Hepatocyte (in vitro differentiated cells): ENCODE results near the gene SLC6A7. TPM values are rescaled to one million over a fixed set of nuclear protein-coding genes. Genes with fewer than 3 reads are reported as not detected.

Source experiments
- DNase-seq: peaks from one replicate; pipeline ENCODE4 v3.0.0-alpha.2; 2016; ENCODE audit warnings: low spot score
- H2AFZ ChIP-seq: fragments of 200-600 bp; sonication (generic); 2 replicates; pipeline ENCODE4 v1.6.0; 2016; ENCODE audit warnings: antibody characterized with exemption, mild to moderate bottlenecking
- H3K27ac ChIP-seq: fragments of 200-600 bp; sonication (generic); 2 replicates; pipeline ENCODE4 v1.5.1; 2016; ENCODE audit warnings: mild to moderate bottlenecking
- H3K27me3 ChIP-seq: fragments of 200-600 bp; sonication (generic); 2 replicates; pipeline ENCODE4 v1.6.1; 2016
- H3K36me3 ChIP-seq: fragments of 200-600 bp; sonication (generic); replicated peaks from 2 replicates; pipeline ENCODE4 v1.5.1; 2016; ENCODE audit warnings: low read depth; ENCODE audit not compliant: insufficient read depth
- H3K4me1 ChIP-seq: fragments of 200-600 bp; sonication (generic); 2 replicates; pipeline ENCODE4 v1.5.1; 2016; ENCODE audit warnings: mild to moderate bottlenecking, moderate library complexity; ENCODE audit not compliant: insufficient read depth
- H3K4me2 ChIP-seq: fragments of 200-600 bp; sonication (generic); 2 replicates; pipeline ENCODE4 v1.6.0; 2016
- H3K4me3 ChIP-seq: fragments of 200-600 bp; sonication (generic); 2 replicates; pipeline ENCODE4 v1.5.1; 2016; ENCODE audit warnings: mild to moderate bottlenecking
- H3K79me2 ChIP-seq: fragments of 200-600 bp; sonication (generic); 2 replicates; pipeline ENCODE4 v1.6.0; 2017; ENCODE audit warnings: mild to moderate bottlenecking
- H3K9me2 ChIP-seq: fragments of 200-600 bp; sonication (generic); replicated peaks from 2 replicates; pipeline ENCODE4 v1.6.0; 2017; ENCODE audit warnings: mild to moderate bottlenecking; ENCODE audit not compliant: insufficient read depth
- H3K9me3 ChIP-seq: fragments of 200-600 bp; sonication (generic); 2 replicates; pipeline ENCODE4 v1.5.1; 2016; ENCODE audit warnings: low read depth, mild to moderate bottlenecking
- H4K20me1 ChIP-seq: fragments of 200-600 bp; sonication (generic); 2 replicates; pipeline ENCODE4 v1.6.0; 2016; ENCODE audit warnings: mild to moderate bottlenecking; ENCODE audit not compliant: insufficient read depth, poor library complexity, severe bottlenecking
- CTCF ChIP-seq: fragments of 200-600 bp; sonication (generic); IDR thresholded peaks from 2 replicates; pipeline ENCODE4 v1.5.1; 2016; ENCODE audit warnings: antibody characterized with exemption, mild to moderate bottlenecking; ENCODE audit not compliant: poor library complexity
- EZH2 ChIP-seq: fragments of 200-600 bp; sonication (generic); IDR thresholded peaks from 2 replicates; pipeline ENCODE4 v1.6.1; 2016; ENCODE audit warnings: antibody characterized with exemption, mild to moderate bottlenecking, borderline replicate concordance
- EZH2phosphoT487 ChIP-seq: fragments of 200-600 bp; sonication (generic); IDR thresholded peaks from one replicate; pipeline ENCODE4 v1.6.1; 2018; ENCODE audit warnings: antibody characterized with exemption, mild to moderate bottlenecking, low read depth, moderate library complexity; ENCODE audit not compliant: unreplicated experiment, severe bottlenecking
- WGBS: methylation state at CpG from one replicate; pipeline ENCODE4 v1.1.6; 2016; ENCODE audit warnings: low lambda C conversion rate; ENCODE audit errors: missing lambda C conversion rate; 5-methylcytosine and 5-hydroxymethylcytosine counted together
- polyA plus RNA-seq: library from polyadenylated mRNA; unstranded; fragments of >200 nt; fragmentation: Nextera tagmentation; extraction: Ambion mirVana; gene quantifications from 2 replicates; pipeline ENCODE4 v1.2.1, GENCODE V29; 2016
- total RNA-seq: library from RNA; depleted of rRNA; stranded (reverse); fragments of >200 nt; gene quantifications from 2 replicates; pipeline ENCODE4 v1.2.3, GENCODE V29; 2014

SLC6A7 gene
- total and polyA plus RNA-seq, 2 experiments from 2014 or later: 0.39 to 1.1 TPM

- Histone ChIP-seq H2AFZ (no peak overlapping the region), H3K4me1 (no peaks in the 10 kb centered on the region), H3K4me3 (no peak overlapping the region), H3K27ac (no peak overlapping the region), H3K36me3 (no peaks in the 10 kb centered on the region), H3K4me2 (no peak overlapping the region), H3K27me3 (peaks cover 8% of the 10 kb centered on the region), H4K20me1 (no peaks in the 10 kb centered on the region), H3K9me3 (no peaks in the 10 kb centered on the region), H3K79me2 (no peaks in the 10 kb centered on the region), H3K9me2 (no peaks in the 10 kb centered on the region)
- DNase-seq: no peak
- 75% methylated on average over 5 of the region's 5 CpGs for WGBS
- TF ChIP-seq CTCF (no peak), EZH2phosphoT487 (no peak), EZH2 (no peak)
These were observed 6.7 kb downstream of the SLC6A7 start for GRCh38 chr5:150196514-150196913.

GRCh38 chr5:150196986-150197385, 7.1 kb downstream of the SLC6A7 start:
- H3K79me2 ChIP-seq: no peaks in the 10 kb centered on the region
- no peaks in the 10 kb centered on the region for H3K9me3 ChIP-seq
- no peaks in the 10 kb centered on the region for H3K9me2 ChIP-seq
- H2AFZ ChIP-seq: no peak overlapping the region
- H4K20me1 ChIP-seq: no peaks in the 10 kb centered on the region
- no peak for DNase-seq
- H3K27ac ChIP-seq: no peak overlapping the region
- no peak overlapping the region for H3K4me3 ChIP-seq
- H3K4me1 ChIP-seq: no peaks in the 10 kb centered on the region
- H3K4me2 ChIP-seq: no peak overlapping the region
- 94% methylated on average over 16 of the region's 16 CpGs for WGBS
- no peaks in the 10 kb centered on the region for H3K36me3 ChIP-seq
- no peak for TF ChIP-seq EZH2
- H3K27me3 ChIP-seq: peaks cover 5% of the 10 kb centered on the region

- H3K27me3 ChIP-seq: no peaks in the 10 kb centered on the region
- DNase-seq: no peak
- no peaks in the 10 kb centered on the region for H3K36me3 ChIP-seq
- H4K20me1 ChIP-seq: no peaks in the 10 kb centered on the region
- no peak overlapping the region for H3K27ac ChIP-seq
- no peaks in the 10 kb centered on the region for H3K9me2 ChIP-seq
- H3K4me1 ChIP-seq: no peaks in the 10 kb centered on the region
- no peaks in the 10 kb centered on the region for H3K9me3 ChIP-seq
- no peaks in the 10 kb centered on the region for H3K79me2 ChIP-seq
- H2AFZ ChIP-seq: no peak overlapping the region
- TF ChIP-seq CTCF: no peak
- no peak for TF ChIP-seq EZH2phosphoT487
- no peak for TF ChIP-seq EZH2
- WGBS: 92% methylated on average over 1 of the region's 1 CpG
- H3K4me3 ChIP-seq: no peak overlapping the region
- H3K4me2 ChIP-seq: no peak overlapping the region
These were observed 7.6 kb downstream of the SLC6A7 start for GRCh38 chr5:150197476-150197875.

DNA sequence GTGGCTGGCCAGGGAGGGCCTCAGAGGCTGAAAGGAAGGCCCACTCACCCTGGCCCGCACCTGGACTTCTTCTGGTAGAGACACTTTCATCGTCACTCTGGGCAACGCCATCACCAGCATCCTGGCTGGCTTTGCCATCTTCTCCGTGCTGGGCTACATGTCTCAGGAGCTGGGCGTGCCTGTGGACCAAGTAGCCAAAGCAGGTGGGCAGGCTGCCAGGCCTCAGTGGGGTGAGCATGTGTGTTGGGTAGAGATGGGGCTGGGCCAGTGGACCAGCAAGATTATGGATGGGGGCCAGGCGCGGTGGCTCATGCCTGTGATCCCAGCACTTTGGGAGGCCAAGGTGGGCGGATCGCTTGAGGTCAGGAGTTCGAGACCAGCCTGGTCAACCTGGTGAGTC, 12.6 kb downstream of the SLC6A7 start:
- Histone ChIP-seq H2AFZ (no peak overlapping the region), H4K20me1 (no peaks in the 10 kb centered on the region), H3K9me2 (no peaks in the 10 kb centered on the region), H3K27me3 (no peaks in the 10 kb centered on the region), H3K9me3 (no peaks in the 10 kb centered on the region), H3K4me3 (no peak overlapping the region), H3K36me3 (no peaks in the 10 kb centered on the region), H3K4me1 (no peaks in the 10 kb centered on the region), H3K27ac (no peak overlapping the region), H3K79me2 (no peaks in the 10 kb centered on the region), H3K4me2 (no peak overlapping the region)
- no peak for DNase-seq
- TF ChIP-seq EZH2 (no peak), EZH2phosphoT487 (no peak), CTCF (no peak)
- 97% methylated on average over 10 of the region's 10 CpGs for WGBS
